Right atrium auricular region (tissue), 2 donors: ENCODE data around the gene NRXN3. TPM values are rescaled to one million over a fixed set of nuclear protein-coding genes. Genes with fewer than 3 reads are reported as not detected.
A peak's percentile ranks its signal among the peaks of the same experiment; 100 is the strongest.

Source experiments
- DNase-seq: peaks from one replicate; pipeline ENCODE4 v3.0.0-alpha.2; 2019; ENCODE audit warnings: low spot score
- H3K27ac ChIP-seq, 2 donors: fragments of 200-600 bp; sonication (generic); 1 replicate in 1 of 2; 2 replicates in 1 of 2; pipeline ENCODE4 v1.5.1; 2016 to 2019
- H3K27me3 ChIP-seq, 2 donors: fragments of 200-600 bp; sonication (generic); one replicate each; pipeline versions ENCODE4 v1.5.1 to v1.6.0; 2017 to 2019
- H3K36me3 ChIP-seq: fragments of 200-600 bp; sonication (generic); one replicate; pipeline ENCODE4 v1.5.1; 2016
- H3K4me1 ChIP-seq, 2 donors: fragments of 200-600 bp; sonication (generic); one replicate each; pipeline versions ENCODE4 v1.5.1 to v1.6.0; 2017 to 2019
- H3K4me3 ChIP-seq, 2 donors: fragments of 200-600 bp; sonication (generic); 1 replicate in 1 of 2; 2 replicates in 1 of 2; pipeline ENCODE4 v1.5.1; 2017 to 2019; ENCODE audit warnings: mild to moderate bottlenecking in 1 of 2, moderate library complexity in 1 of 2
- H3K9me3 ChIP-seq, 2 donors: fragments of 200-600 bp; sonication (generic); one replicate each; pipeline ENCODE4 v1.5.1; 2019
- total RNA-seq, 2 donors: library from RNA; depleted of rRNA; stranded (reverse); fragments of >200 nt; gene quantifications; one replicate each; pipeline ENCODE4 v1.1.0, GENCODE V29; 2016
- TF ChIP-seq, protein P1 (sequence below), 2 donors: fragments of 200-600 bp; sonication (generic); IDR thresholded peaks; one replicate each; pipeline ENCODE4 v1.5.1; 2019; ENCODE audit warnings: antibody characterized with exemption in 2 of 2

The NRXN3 gene
- total RNA-seq, 2 donors from 2014 or later, result 2.0 to 2.3 TPM

DNA sequence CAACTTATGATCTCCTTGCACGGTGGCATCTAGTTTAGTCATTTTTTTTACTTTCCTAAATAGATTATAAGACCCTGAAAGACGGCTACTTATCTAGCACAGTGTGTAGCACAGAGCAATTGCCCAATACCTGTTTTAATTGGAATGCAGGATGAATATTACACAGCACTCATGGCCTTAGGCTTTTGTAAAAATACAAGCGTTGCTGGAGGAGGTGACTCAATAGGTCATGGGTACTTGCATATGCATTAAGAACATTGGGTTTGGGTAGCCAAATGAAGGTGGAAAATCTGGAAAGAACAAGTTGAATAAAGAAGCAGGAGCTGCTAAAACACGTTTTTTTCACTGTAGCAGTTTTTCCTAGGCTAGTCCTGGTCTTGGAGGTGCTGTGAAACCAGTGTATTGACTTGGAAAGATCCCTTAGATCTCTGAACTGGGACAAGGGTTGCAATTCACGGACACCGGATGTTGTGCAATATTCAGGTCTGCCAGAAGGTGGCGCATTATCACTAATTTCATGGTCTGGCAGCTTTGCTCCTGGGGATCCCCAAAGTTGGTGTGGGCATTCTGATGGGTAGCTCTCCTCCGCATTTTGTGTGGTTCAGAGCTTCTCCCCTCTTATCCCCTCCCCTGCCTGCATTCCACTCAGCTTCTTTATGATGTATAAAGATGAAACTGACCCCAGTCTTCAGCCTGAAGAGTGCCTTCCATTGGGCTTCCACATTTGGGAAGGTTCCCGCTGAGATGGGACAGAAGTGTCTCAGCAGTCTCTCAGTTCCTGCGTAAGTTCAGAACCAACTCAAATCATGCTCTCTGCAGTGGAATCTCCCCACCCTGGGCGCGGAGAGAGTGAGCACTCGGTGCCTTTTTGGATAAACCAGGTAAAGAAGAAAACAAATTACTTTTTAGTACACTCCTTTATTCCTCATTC, 278.3 kb downstream of the NRXN3 start:
- no peaks in the 10 kb centered on the region for H3K9me3 ChIP-seq
- peak; percentile 59 for DNase-seq
- no peak overlapping the region for H3K4me3 ChIP-seq
- TF ChIP-seq, protein P1, sequence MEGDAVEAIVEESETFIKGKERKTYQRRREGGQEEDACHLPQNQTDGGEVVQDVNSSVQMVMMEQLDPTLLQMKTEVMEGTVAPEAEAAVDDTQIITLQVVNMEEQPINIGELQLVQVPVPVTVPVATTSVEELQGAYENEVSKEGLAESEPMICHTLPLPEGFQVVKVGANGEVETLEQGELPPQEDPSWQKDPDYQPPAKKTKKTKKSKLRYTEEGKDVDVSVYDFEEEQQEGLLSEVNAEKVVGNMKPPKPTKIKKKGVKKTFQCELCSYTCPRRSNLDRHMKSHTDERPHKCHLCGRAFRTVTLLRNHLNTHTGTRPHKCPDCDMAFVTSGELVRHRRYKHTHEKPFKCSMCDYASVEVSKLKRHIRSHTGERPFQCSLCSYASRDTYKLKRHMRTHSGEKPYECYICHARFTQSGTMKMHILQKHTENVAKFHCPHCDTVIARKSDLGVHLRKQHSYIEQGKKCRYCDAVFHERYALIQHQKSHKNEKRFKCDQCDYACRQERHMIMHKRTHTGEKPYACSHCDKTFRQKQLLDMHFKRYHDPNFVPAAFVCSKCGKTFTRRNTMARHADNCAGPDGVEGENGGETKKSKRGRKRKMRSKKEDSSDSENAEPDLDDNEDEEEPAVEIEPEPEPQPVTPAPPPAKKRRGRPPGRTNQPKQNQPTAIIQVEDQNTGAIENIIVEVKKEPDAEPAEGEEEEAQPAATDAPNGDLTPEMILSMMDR (IDR thresholded peaks at IDR 0.05), result peak; percentile 26 to 71
- no peaks in the 10 kb centered on the region for H3K36me3 ChIP-seq
- no peaks in the 10 kb centered on the region for H3K27me3 ChIP-seq
- no peak overlapping the region for H3K27ac ChIP-seq
- no peaks in the 10 kb centered on the region for H3K4me1 ChIP-seq

DNA sequence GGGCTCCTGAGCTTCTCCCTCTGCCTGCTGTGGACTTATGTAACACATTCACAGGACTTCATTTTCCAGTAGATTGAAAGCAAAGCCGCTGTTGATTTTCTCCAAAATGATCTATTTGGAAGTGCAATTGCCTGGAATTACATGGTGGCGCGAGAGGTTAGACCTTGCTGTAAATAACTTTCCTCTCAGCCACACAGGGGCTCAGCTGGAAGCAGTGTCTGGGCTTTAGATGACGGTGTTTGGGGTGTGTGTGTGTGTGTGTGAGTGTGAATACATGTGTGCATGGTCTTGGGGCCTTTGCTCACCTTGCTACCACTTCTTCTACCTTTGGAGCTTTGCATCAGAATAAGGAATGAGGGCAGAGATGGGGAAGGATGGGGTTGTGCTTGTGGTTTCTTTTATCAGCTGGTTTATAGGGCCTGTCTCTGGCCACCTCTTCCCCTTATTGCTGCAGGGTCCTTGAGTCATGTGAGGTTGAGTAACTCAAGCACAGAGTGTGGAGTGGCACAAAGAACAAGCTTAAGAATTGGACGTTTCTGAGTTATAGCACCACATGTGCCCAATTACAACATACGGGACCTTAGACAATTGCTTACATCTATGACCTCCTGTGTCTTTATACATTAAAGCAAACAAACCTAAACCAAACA, 280.6 kb downstream of the NRXN3 start:
- TF ChIP-seq, protein P1 (IDR thresholded peaks at IDR 0.05), result no peak
- Histone ChIP-seq H3K4me1 (no peaks in the 10 kb centered on the region), H3K27me3 (no peaks in the 10 kb centered on the region), H3K4me3 (no peak overlapping the region), H3K9me3 (no peaks in the 10 kb centered on the region), H3K27ac (no peak overlapping the region), H3K36me3 (no peaks in the 10 kb centered on the region)
- no peak for DNase-seq

DNA sequence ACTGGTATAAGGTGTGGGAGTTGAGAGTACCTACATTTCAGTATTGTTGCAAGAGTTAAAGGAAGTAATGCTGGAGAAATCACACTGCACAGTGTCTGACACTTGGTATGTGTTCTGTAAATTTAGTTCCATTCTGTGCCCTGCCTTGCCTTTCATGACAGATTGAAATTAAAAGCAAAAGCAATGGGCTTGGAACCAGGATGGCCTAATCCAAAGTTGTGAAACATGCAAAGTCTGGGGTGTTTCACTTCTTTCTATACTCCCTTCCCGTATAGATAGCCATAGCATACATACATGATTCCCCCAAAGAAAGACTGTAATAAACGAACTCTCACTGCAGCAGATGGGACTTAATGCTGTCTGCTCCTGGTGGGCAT, 281.1 kb downstream of the NRXN3 start:
- TF ChIP-seq, protein P1 (IDR thresholded peaks at IDR 0.05), result no peak
- Histone ChIP-seq H3K36me3 (no peaks in the 10 kb centered on the region), H3K4me3 (no peak overlapping the region), H3K27me3 (no peaks in the 10 kb centered on the region), H3K4me1 (no peaks in the 10 kb centered on the region), H3K9me3 (no peaks in the 10 kb centered on the region), H3K27ac (no peak overlapping the region)
- no peak for DNase-seq

DNA sequence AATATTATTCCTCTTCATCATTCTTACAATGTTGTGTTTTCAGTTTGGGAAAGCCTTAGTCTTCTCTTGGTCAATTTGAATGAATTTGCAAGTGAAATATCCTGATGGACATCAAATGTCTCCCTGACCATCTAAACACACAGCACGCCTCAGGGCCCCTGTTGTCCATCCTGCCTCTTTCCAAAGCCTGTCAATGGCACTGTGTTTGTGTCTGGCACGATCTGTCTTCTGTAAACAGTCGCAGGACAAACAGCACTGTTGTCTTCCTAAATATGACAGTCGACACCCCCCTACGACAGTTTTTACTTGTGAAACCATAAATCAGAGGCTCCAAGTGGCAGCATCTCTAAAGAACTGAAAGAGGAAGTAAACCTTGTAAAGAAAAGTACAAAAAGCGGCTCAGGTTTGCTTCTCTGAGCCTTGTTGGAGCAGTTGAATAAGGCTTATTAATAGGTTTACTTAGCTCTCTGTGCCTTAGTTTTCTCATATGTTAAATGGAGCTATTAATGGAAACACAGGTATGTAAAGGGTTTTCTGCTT, 285.8 kb downstream of the NRXN3 start:
- no peaks in the 10 kb centered on the region for H3K27me3 ChIP-seq
- no peaks in the 10 kb centered on the region for H3K4me1 ChIP-seq
- no peak overlapping the region for H3K4me3 ChIP-seq
- no peaks in the 10 kb centered on the region for H3K9me3 ChIP-seq
- TF ChIP-seq, protein P1 (IDR thresholded peaks at IDR 0.05), result no peak
- no peaks in the 10 kb centered on the region for H3K36me3 ChIP-seq
- H3K27ac ChIP-seq, result no peak overlapping the region
- DNase-seq, result no peak

DNA sequence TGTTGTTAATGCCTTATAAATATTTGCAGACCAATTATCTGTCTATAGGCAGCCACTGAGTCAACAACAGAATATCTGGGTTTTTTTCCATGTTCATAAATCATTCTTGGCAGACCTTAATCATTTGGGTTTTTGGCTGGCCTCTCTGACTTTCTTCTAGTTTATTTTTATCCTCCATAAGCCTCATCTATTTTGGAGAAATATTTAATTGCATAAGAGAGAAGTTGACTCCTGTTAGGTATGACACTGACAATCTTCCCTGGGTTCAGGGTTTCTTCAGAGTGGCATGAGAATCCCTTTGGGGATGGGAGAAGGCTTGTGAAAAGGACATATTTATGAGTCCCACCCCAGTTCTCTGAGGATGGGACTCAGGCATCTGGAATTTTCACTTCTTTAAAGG, 299.8 kb downstream of the NRXN3 start:
- Histone ChIP-seq H3K27ac (no peak overlapping the region), H3K4me3 (no peak overlapping the region), H3K36me3 (no peaks in the 10 kb centered on the region), H3K27me3 (no peaks in the 10 kb centered on the region), H3K9me3 (peaks cover 0 to 11% of the 10 kb centered on the region in 2 donors), H3K4me1 (no peaks in the 10 kb centered on the region)
- no peak for DNase-seq
- TF ChIP-seq, protein P1 (IDR thresholded peaks at IDR 0.05), result no peak
